Loucy (cell line): ENCODE data around the gene TANGO6.

ENCODE experiments used
- H2AFZ ChIP-seq: fragments of 200-600 bp; sonication (generic); 2 replicates; pipeline ENCODE4 v1.6.0; 2016; ENCODE audit warnings: antibody characterized with exemption, mild to moderate bottlenecking, low read length, moderate library complexity
- H3F3A ChIP-seq: fragments of 200-600 bp; 2 replicates; pipeline ENCODE4 v1.6.0; 2016; ENCODE audit warnings: antibody characterized with exemption, low read depth, mild to moderate bottlenecking
- H3K27me3 ChIP-seq: fragments of 200-600 bp; sonication (generic); 2 replicates; pipeline ENCODE4 v1.6.1; 2014; ENCODE audit warnings: low read length, mild to moderate bottlenecking; ENCODE audit not compliant: insufficient read depth, poor library complexity, severe bottlenecking
- H3K36me3 ChIP-seq: fragments of 200-600 bp; sonication (generic); 2 replicates; pipeline ENCODE4 v1.6.1; 2016; ENCODE audit warnings: low read length; ENCODE audit not compliant: insufficient read depth
- H3K4me1 ChIP-seq: fragments of 200-600 bp; sonication (generic); 2 replicates; pipeline ENCODE4 v1.5.1; 2014; ENCODE audit warnings: low read length, mild to moderate bottlenecking; ENCODE audit not compliant: insufficient read depth, poor library complexity, severe bottlenecking
- H3K4me2 ChIP-seq: fragments of 200-600 bp; sonication (generic); 2 replicates; pipeline ENCODE4 v1.6.0; 2014; ENCODE audit warnings: antibody characterized with exemption, low read length, low read depth, mild to moderate bottlenecking; ENCODE audit not compliant: poor library complexity, severe bottlenecking
- H3K4me3 ChIP-seq: fragments of 200-600 bp; sonication (generic); 2 replicates; pipeline ENCODE4 v1.5.1; 2014; ENCODE audit warnings: low read length, mild to moderate bottlenecking, mixed read lengths; ENCODE audit not compliant: poor library complexity, severe bottlenecking
- H3K79me2 ChIP-seq: fragments of 200-600 bp; sonication (generic); 2 replicates; pipeline ENCODE4 v1.6.1; 2014; ENCODE audit warnings: low read length; ENCODE audit not compliant: insufficient read depth
- H3K9ac ChIP-seq: fragments of 200-600 bp; sonication (generic); 2 replicates; pipeline ENCODE4 v1.6.0; 2014; ENCODE audit warnings: mild to moderate bottlenecking, low read depth, low read length, moderate library complexity; ENCODE audit not compliant: poor library complexity, severe bottlenecking
- H3K9me2 ChIP-seq: fragments of 200-600 bp; sonication (generic); replicated peaks from 2 replicates; pipeline ENCODE4 v1.6.1; 2016; ENCODE audit warnings: low read depth, low read length, mixed read lengths
- H3K9me3 ChIP-seq: fragments of 200-600 bp; sonication (generic); 2 replicates; pipeline ENCODE4 v1.6.1; 2014; ENCODE audit warnings: mild to moderate bottlenecking, antibody characterized with exemption, low read length, low read depth; ENCODE audit not compliant: insufficient read depth
- H4K20me1 ChIP-seq: fragments of 200-600 bp; sonication (generic); 2 replicates; pipeline ENCODE4 v1.6.0; 2014; ENCODE audit warnings: antibody characterized with exemption, low read length, mild to moderate bottlenecking; ENCODE audit not compliant: insufficient read depth, poor library complexity, severe bottlenecking
- CTCF ChIP-seq: fragments of 200-600 bp; sonication (generic); conservative IDR thresholded peaks from 2 replicates; pipeline ENCODE4 v1.5.1; 2014; ENCODE audit warnings: mild to moderate bottlenecking, antibody characterized with exemption, low read length
- EZH2phosphoT487 ChIP-seq: fragments of 200-600 bp; IDR thresholded peaks from 2 replicates; pipeline ENCODE4 v1.6.1; 2018; ENCODE audit warnings: antibody characterized with exemption, mild to moderate bottlenecking, moderate library complexity, borderline replicate concordance

TANGO6 gene

GRCh38 chr16:68972013-68972412 lies 128.7 kb downstream of the TANGO6 start:
- H3K79me2 ChIP-seq = no peaks in the 10 kb centered on the region
- H3F3A ChIP-seq = no peaks in the 10 kb centered on the region
- no peak overlapping the region for H3K4me2 ChIP-seq
- H4K20me1 ChIP-seq = no peaks in the 10 kb centered on the region
- H3K4me1 ChIP-seq = no peaks in the 10 kb centered on the region
- H3K4me3 ChIP-seq = no peak overlapping the region
- TF ChIP-seq EZH2phosphoT487 = no peak
- no peak for TF ChIP-seq CTCF
- no peaks in the 10 kb centered on the region for H3K27me3 ChIP-seq
- no peaks in the 10 kb centered on the region for H3K9me3 ChIP-seq
- H3K36me3 ChIP-seq = no peaks in the 10 kb centered on the region
- no peak overlapping the region for H3K9ac ChIP-seq
- H2AFZ ChIP-seq = no peak overlapping the region
- no peaks in the 10 kb centered on the region for H3K9me2 ChIP-seq

GRCh38 chr16:68972720-68973119 lies 129.4 kb downstream of the TANGO6 start:
- Histone ChIP-seq H3K36me3 (no peaks in the 10 kb centered on the region), H3K4me3 (no peak overlapping the region), H3K79me2 (no peaks in the 10 kb centered on the region), H4K20me1 (no peaks in the 10 kb centered on the region), H3K4me2 (no peak overlapping the region), H3K4me1 (no peaks in the 10 kb centered on the region), H3K9me2 (no peaks in the 10 kb centered on the region), H3F3A (no peaks in the 10 kb centered on the region), H3K9ac (no peak overlapping the region), H3K27me3 (no peaks in the 10 kb centered on the region), H2AFZ (no peak overlapping the region), H3K9me3 (no peaks in the 10 kb centered on the region)
- TF ChIP-seq EZH2phosphoT487 (no peak), CTCF (no peak)

- H3K27me3 ChIP-seq = no peaks in the 10 kb centered on the region
- H3K79me2 ChIP-seq = no peaks in the 10 kb centered on the region
- no peak overlapping the region for H3K9ac ChIP-seq
- H4K20me1 ChIP-seq = no peaks in the 10 kb centered on the region
- H3F3A ChIP-seq = no peaks in the 10 kb centered on the region
- TF ChIP-seq CTCF (no peak), EZH2phosphoT487 (no peak)
- no peaks in the 10 kb centered on the region for H3K4me1 ChIP-seq
- H3K9me3 ChIP-seq = no peaks in the 10 kb centered on the region
- H3K9me2 ChIP-seq = no peaks in the 10 kb centered on the region
- no peak overlapping the region for H2AFZ ChIP-seq
- H3K4me3 ChIP-seq = no peak overlapping the region
- no peak overlapping the region for H3K4me2 ChIP-seq
- no peaks in the 10 kb centered on the region for H3K36me3 ChIP-seq
Measured at GRCh38 chr16:68973611-68974120, 130.3 kb downstream of the TANGO6 start.
